ENCODE measurements around the gene NOP9. TPM values are rescaled to one million over a fixed set of nuclear protein-coding genes. Genes with fewer than 3 reads are reported as not detected.

NOP9 gene
- total and polyA plus RNA-seq, 8 donors, result 6.2 to 13.9 (median 9.7) TPM

- ATAC-seq (no peak), FAIRE-seq (no peak), DNase-seq (peak in 1 of 6 donors; percentile 20)
- 90 to 92% methylated on average over 11 of the region's 11 CpGs for WGBS, 2 donors
- no peak overlapping the region for H3K4me3 ChIP-seq
- H3K4me1 ChIP-seq, result peaks cover 11 to 14% (median 11%) of the 10 kb centered on the region in 3 donors
- H3K27me3 ChIP-seq, result no peaks in the 10 kb centered on the region
- no peak for TF ChIP-seq CTCF (IDR thresholded peaks at IDR 0.05)
- intact Hi-C loops (cut with DNase I), result no loop called here
- H3K27ac ChIP-seq, result peak overlapping the region in 1 of 4 donors; percentile 43
- H3K36me3 ChIP-seq, result no peaks in the 10 kb centered on the region
- no peaks in the 10 kb centered on the region for H3K9me3 ChIP-seq
Observed at GRCh38 chr14:24277606-24278321, 21.9 kb upstream of the NOP9 start.

- no peaks in the 10 kb centered on the region for H3K27me3 ChIP-seq
- intact Hi-C loops (cut with DNase I), result no loop called here
- DNase-seq, result no peak
- no peak for ATAC-seq
- WGBS, 2 donors, result 78 to 90% methylated on average over 5 of the region's 5 CpGs
- no peak for TF ChIP-seq CTCF (IDR thresholded peaks at IDR 0.05)
- peaks cover 5 to 8% (median 6%) of the 10 kb centered on the region in 3 donors for H3K4me1 ChIP-seq
- no peak overlapping the region for H3K27ac ChIP-seq
- FAIRE-seq, result no peak
- H3K36me3 ChIP-seq, result no peaks in the 10 kb centered on the region
- no peak overlapping the region for H3K4me3 ChIP-seq
- no peaks in the 10 kb centered on the region for H3K9me3 ChIP-seq
Observed at GRCh38 chr14:24278424-24278823, 21.2 kb upstream of the NOP9 start.

GRCh38 chr14:24279301-24280186 lies 20.1 kb upstream of the NOP9 start:
- H3K4me3 ChIP-seq, result no peak overlapping the region
- FAIRE-seq (no peak), DNase-seq (peak in 2 of 6 donors; percentile 60 to 68)

GRCh38 chr14:24280797-24281460 lies 18.7 kb upstream of the NOP9 start:
- intact Hi-C loops (cut with DNase I), result loop anchor here in 1 of 3 donors (5.0 kb wide), 1 partner anchor 34 kb away; no protein-coding TSS in a partner anchor
- peak in 1 of 4 donors; percentile 15 for ATAC-seq

More at GRCh38 chr14:24279301-24280186, 20.1 kb upstream of the NOP9 start:
- no peaks in the 10 kb centered on the region for H3K9me3 ChIP-seq
- peak; percentile 56 to 70 (median 66) for ATAC-seq
- H3K27me3 ChIP-seq, result no peaks in the 10 kb centered on the region
- TF ChIP-seq CTCF (IDR thresholded peaks at IDR 0.05), result no peak
- intact Hi-C loops (cut with DNase I), result loop anchor here in 1 of 3 donors (5.0 kb wide), 1 partner anchor 32 kb away; no protein-coding TSS in a partner anchor
- WGBS, 2 donors, result 56 to 60% methylated on average over 11 of the region's 11 CpGs
- H3K4me1 ChIP-seq, result peaks cover 0 to 3% (median 0%) of the 10 kb centered on the region in 3 donors
- H3K27ac ChIP-seq, result no peak overlapping the region
- no peaks in the 10 kb centered on the region for H3K36me3 ChIP-seq

More at GRCh38 chr14:24280797-24281460, 18.7 kb upstream of the NOP9 start:
- H3K4me3 ChIP-seq, result no peak overlapping the region
- FAIRE-seq (no peak), DNase-seq (peak in 1 of 6 donors; percentile 25)
- H3K27ac ChIP-seq, result no peak overlapping the region
- no peak for TF ChIP-seq CTCF (IDR thresholded peaks at IDR 0.05)
- no peaks in the 10 kb centered on the region for H3K36me3 ChIP-seq
- no peaks in the 10 kb centered on the region for H3K27me3 ChIP-seq
- H3K4me1 ChIP-seq, result no peaks in the 10 kb centered on the region
- no peaks in the 10 kb centered on the region for H3K9me3 ChIP-seq
- WGBS, 2 donors, result 88 to 92% methylated on average over 6 of the region's 6 CpGs
